ENCODE results near the gene PPFIBP1. TPM values are rescaled to one million over a fixed set of nuclear protein-coding genes. Genes with fewer than 3 reads are reported as not detected.

PPFIBP1 gene
- total RNA-seq, 4 donors from 2014 or later, result 47.2 to 77.3 (median 52.7) TPM

GRCh38 chr12:27527512-27527911, 3.5 kb downstream of the PPFIBP1 start:
- 74 to 75% methylated on average over 9 of the region's 9 CpGs for WGBS, 2 donors
- no peak for TF ChIP-seq CTCF (IDR thresholded peaks at IDR 0.05)
- no peak for TF ChIP-seq POLR2A (IDR thresholded peaks at IDR 0.05)
- no peak for DNase-seq (ENCODE audit: low spot score in 2 of 2)
- no peak overlapping the region for H3K4me3 ChIP-seq (ENCODE audit: low read depth, poor library complexity, severe bottlenecking)
- intact Hi-C loops (cut with DNase I; ENCODE audit: low total_unique reads), result loop anchor here (10.0 kb wide), 1 partner anchor 87 kb away; no protein-coding TSS in a partner anchor

- DNase-seq (ENCODE audit: low spot score in 2 of 2), result no peak
- no peak overlapping the region for H3K4me3 ChIP-seq (ENCODE audit: low read depth, poor library complexity, severe bottlenecking)
- WGBS, 2 donors, result 74 to 77% methylated on average over 3 of the region's 3 CpGs
- no peak for TF ChIP-seq POLR2A (IDR thresholded peaks at IDR 0.05)
- TF ChIP-seq CTCF (IDR thresholded peaks at IDR 0.05), result no peak
- intact Hi-C loops (cut with DNase I; ENCODE audit: low total_unique reads), result loop anchor here (10.0 kb wide), 1 partner anchor 86 kb away; no protein-coding TSS in a partner anchor
Observed at GRCh38 chr12:27528788-27529187, 4.8 kb downstream of the PPFIBP1 start.

GRCh38 chr12:27530157-27530922, 6.3 kb downstream of the PPFIBP1 start:
- intact Hi-C loops (cut with DNase I; ENCODE audit: low total_unique reads), result no loop called here
- DNase-seq (ENCODE audit: low spot score in 2 of 2), result no peak
- WGBS, 2 donors, result 71% methylated on average over 7 of the region's 7 CpGs
- TF ChIP-seq CTCF (IDR thresholded peaks at IDR 0.05) (no peak), POLR2A (IDR thresholded peaks at IDR 0.05) (no peak)
- no peak overlapping the region for H3K4me3 ChIP-seq (ENCODE audit: low read depth, poor library complexity, severe bottlenecking)

- TF ChIP-seq CTCF (IDR thresholded peaks at IDR 0.05) (no peak), POLR2A (IDR thresholded peaks at IDR 0.05) (no peak)
- 53 to 57% methylated on average over 4 of the region's 4 CpGs for WGBS, 2 donors
Observed at GRCh38 chr12:27531896-27532295, 7.9 kb downstream of the PPFIBP1 start.

GRCh38 chr12:27534060-27534764, 10.2 kb downstream of the PPFIBP1 start:
- TF ChIP-seq CTCF (IDR thresholded peaks at IDR 0.05) (no peak), POLR2A (IDR thresholded peaks at IDR 0.05) (no peak)
- H3K4me3 ChIP-seq (ENCODE audit: low read depth, poor library complexity, severe bottlenecking), result no peak overlapping the region
- 67 to 77% methylated on average over 6 of the region's 6 CpGs for WGBS, 2 donors
- intact Hi-C loops (cut with DNase I; ENCODE audit: low total_unique reads), result no loop called here
- DNase-seq (ENCODE audit: low spot score in 2 of 2), result no peak

More at GRCh38 chr12:27531896-27532295, 7.9 kb downstream of the PPFIBP1 start:
- intact Hi-C loops (cut with DNase I; ENCODE audit: low total_unique reads), result no loop called here
- DNase-seq (ENCODE audit: low spot score in 2 of 2), result no peak
- H3K4me3 ChIP-seq (ENCODE audit: low read depth, poor library complexity, severe bottlenecking), result no peak overlapping the region

Measured in lower leg skin (tissue), 4 donors.